H1 (cell line): Measurements from ENCODE around the gene NETO2. TPM values are rescaled to one million over a fixed set of nuclear protein-coding genes. Genes with fewer than 3 reads are reported as not detected.

ENCODE experiments used
- polyA plus RNA-seq, 7 experiments: library from polyadenylated mRNA; depleted of rRNA in 3 of 7; stranded (reverse) in 5 of 7; unstranded in 2 of 7; fragments of >200 nt in 5 of 7; fragments of 200-250 nt in 2 of 7; gene quantifications; 1 replicate in 5 of 7; 2 replicates in 1 of 7; 4 replicates in 1 of 7; pipeline versions ENCODE4 v1.2.1 to v1.2.3, GENCODE V29; 2011 to 2013; ENCODE audit warnings: missing spikeins in 2 of 7, mixed read lengths in 2 of 7
- total RNA-seq: library from RNA; stranded (reverse); fragmentation: NEBNext Ultra II Directional; extraction: Animal tissue kit (Norgen Biotek cat#: 25700); gene quantifications from 2 replicates; pipeline ENCODE4 v1.2.1, GENCODE V29; 2021
- TF ChIP-seq, protein P1 (sequence below): fragments of 300-600 bp; sonication (generic); IDR thresholded peaks from 2 replicates; pipeline ENCODE4 v1.7.1; 2012; ENCODE audit warnings: low read length, moderate library complexity, mild to moderate bottlenecking, inconsistent platforms; ENCODE audit not compliant: insufficient replicate concordance

The NETO2 gene
- total and polyA plus RNA-seq, 2 of the 8 experiments (the other 6 are each of a cell fraction or from before 2014, with no cell fraction given): 9.4 to 12.5 TPM

DNA sequence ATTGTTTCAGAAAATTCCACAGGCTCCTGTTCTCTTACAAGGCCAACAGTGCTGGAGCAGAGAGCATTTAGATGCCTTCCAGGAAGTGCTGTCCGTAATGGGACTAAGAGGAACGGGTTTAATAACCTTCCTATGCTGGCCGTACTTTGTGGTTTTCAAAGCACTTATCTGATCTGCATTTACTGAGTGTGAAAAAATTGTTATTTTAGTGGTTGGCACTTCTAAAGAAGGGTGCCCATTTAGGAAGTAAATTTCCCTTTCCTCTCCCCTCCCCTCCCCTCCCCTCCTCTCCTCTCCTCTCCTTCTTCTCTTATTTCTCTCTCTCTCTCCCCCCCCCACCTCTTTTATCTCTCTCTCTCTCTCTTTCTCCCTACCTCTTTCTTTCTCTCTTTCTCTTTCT is 98.3 kb downstream of the NETO2 start (continued):
- TF ChIP-seq, protein P1, sequence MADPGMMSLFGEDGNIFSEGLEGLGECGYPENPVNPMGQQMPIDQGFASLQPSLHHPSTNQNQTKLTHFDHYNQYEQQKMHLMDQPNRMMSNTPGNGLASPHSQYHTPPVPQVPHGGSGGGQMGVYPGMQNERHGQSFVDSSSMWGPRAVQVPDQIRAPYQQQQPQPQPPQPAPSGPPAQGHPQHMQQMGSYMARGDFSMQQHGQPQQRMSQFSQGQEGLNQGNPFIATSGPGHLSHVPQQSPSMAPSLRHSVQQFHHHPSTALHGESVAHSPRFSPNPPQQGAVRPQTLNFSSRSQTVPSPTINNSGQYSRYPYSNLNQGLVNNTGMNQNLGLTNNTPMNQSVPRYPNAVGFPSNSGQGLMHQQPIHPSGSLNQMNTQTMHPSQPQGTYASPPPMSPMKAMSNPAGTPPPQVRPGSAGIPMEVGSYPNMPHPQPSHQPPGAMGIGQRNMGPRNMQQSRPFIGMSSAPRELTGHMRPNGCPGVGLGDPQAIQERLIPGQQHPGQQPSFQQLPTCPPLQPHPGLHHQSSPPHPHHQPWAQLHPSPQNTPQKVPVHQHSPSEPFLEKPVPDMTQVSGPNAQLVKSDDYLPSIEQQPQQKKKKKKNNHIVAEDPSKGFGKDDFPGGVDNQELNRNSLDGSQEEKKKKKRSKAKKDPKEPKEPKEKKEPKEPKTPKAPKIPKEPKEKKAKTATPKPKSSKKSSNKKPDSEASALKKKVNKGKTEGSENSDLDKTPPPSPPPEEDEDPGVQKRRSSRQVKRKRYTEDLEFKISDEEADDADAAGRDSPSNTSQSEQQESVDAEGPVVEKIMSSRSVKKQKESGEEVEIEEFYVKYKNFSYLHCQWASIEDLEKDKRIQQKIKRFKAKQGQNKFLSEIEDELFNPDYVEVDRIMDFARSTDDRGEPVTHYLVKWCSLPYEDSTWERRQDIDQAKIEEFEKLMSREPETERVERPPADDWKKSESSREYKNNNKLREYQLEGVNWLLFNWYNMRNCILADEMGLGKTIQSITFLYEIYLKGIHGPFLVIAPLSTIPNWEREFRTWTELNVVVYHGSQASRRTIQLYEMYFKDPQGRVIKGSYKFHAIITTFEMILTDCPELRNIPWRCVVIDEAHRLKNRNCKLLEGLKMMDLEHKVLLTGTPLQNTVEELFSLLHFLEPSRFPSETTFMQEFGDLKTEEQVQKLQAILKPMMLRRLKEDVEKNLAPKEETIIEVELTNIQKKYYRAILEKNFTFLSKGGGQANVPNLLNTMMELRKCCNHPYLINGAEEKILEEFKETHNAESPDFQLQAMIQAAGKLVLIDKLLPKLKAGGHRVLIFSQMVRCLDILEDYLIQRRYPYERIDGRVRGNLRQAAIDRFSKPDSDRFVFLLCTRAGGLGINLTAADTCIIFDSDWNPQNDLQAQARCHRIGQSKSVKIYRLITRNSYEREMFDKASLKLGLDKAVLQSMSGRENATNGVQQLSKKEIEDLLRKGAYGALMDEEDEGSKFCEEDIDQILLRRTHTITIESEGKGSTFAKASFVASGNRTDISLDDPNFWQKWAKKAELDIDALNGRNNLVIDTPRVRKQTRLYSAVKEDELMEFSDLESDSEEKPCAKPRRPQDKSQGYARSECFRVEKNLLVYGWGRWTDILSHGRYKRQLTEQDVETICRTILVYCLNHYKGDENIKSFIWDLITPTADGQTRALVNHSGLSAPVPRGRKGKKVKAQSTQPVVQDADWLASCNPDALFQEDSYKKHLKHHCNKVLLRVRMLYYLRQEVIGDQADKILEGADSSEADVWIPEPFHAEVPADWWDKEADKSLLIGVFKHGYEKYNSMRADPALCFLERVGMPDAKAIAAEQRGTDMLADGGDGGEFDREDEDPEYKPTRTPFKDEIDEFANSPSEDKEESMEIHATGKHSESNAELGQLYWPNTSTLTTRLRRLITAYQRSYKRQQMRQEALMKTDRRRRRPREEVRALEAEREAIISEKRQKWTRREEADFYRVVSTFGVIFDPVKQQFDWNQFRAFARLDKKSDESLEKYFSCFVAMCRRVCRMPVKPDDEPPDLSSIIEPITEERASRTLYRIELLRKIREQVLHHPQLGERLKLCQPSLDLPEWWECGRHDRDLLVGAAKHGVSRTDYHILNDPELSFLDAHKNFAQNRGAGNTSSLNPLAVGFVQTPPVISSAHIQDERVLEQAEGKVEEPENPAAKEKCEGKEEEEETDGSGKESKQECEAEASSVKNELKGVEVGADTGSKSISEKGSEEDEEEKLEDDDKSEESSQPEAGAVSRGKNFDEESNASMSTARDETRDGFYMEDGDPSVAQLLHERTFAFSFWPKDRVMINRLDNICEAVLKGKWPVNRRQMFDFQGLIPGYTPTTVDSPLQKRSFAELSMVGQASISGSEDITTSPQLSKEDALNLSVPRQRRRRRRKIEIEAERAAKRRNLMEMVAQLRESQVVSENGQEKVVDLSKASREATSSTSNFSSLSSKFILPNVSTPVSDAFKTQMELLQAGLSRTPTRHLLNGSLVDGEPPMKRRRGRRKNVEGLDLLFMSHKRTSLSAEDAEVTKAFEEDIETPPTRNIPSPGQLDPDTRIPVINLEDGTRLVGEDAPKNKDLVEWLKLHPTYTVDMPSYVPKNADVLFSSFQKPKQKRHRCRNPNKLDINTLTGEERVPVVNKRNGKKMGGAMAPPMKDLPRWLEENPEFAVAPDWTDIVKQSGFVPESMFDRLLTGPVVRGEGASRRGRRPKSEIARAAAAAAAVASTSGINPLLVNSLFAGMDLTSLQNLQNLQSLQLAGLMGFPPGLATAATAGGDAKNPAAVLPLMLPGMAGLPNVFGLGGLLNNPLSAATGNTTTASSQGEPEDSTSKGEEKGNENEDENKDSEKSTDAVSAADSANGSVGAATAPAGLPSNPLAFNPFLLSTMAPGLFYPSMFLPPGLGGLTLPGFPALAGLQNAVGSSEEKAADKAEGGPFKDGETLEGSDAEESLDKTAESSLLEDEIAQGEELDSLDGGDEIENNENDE: no peak
